Osteoblast (primary cell): ENCODE results near the gene PLAGL2. TPM values are rescaled to one million over a fixed set of nuclear protein-coding genes. Genes with fewer than 3 reads are reported as not detected.
"Not testable (repeated sequence)": the region's sequence is repeated elsewhere in the genome, so short reads cannot be mapped to it uniquely, and the experiment has no call there.

ENCODE experiments used
- DNase-seq: peaks from one replicate; pipeline ENCODE4 v3.0.0; 2011; ENCODE audit warnings: low spot score, mixed read lengths; ENCODE audit not compliant: insufficient read length; ENCODE audit errors: missing footprints
- H2AFZ ChIP-seq: 2 replicates; pipeline ENCODE4 v1.6.0; 2011; ENCODE audit warnings: mild to moderate bottlenecking, low read length
- H3K27ac ChIP-seq: 2 replicates; pipeline ENCODE4 v1.5.1; 2011; ENCODE audit warnings: mild to moderate bottlenecking, low read depth, low read length, moderate library complexity
- H3K27me3 ChIP-seq: 2 replicates; pipeline ENCODE4 v1.6.0; 2012; ENCODE audit warnings: mild to moderate bottlenecking, control low read depth, inconsistent platforms, low read length, moderate library complexity; ENCODE audit not compliant: insufficient read depth
- H3K36me3 ChIP-seq: 2 replicates; pipeline ENCODE4 v1.5.1; 2011; ENCODE audit warnings: mild to moderate bottlenecking, low read length, control low read depth, moderate library complexity; ENCODE audit not compliant: insufficient read depth
- H3K4me1 ChIP-seq: 2 replicates; pipeline ENCODE4 v1.5.1; 2011; ENCODE audit warnings: mild to moderate bottlenecking, low read length, control low read depth, moderate library complexity; ENCODE audit not compliant: insufficient read depth
- H3K4me2 ChIP-seq: 2 replicates; pipeline ENCODE4 v1.6.0; 2011; ENCODE audit warnings: mild to moderate bottlenecking, low read length; ENCODE audit not compliant: insufficient read depth
- H3K4me3 ChIP-seq: fragments of 200-600 bp; sonication (generic); 3 replicates; pipeline ENCODE4 v1.5.1; 2012; ENCODE audit warnings: mild to moderate bottlenecking, low read length, inconsistent platforms; ENCODE audit not compliant: insufficient read depth
- H3K79me2 ChIP-seq: 2 replicates; pipeline ENCODE4 v1.6.0; 2012; ENCODE audit warnings: mild to moderate bottlenecking, low read length, control low read depth, inconsistent platforms; ENCODE audit not compliant: insufficient read depth
- H3K9me3 ChIP-seq: 2 replicates; pipeline ENCODE4 v1.5.1; 2011; ENCODE audit warnings: low read depth, low read length, control low read depth
- H4K20me1 ChIP-seq: 2 replicates; pipeline ENCODE4 v1.6.0; 2012; ENCODE audit warnings: mild to moderate bottlenecking, low read length, control low read depth; ENCODE audit not compliant: insufficient read depth
- CTCF ChIP-seq: IDR thresholded peaks from 2 replicates; pipeline ENCODE4 v1.5.1; 2011; ENCODE audit warnings: mild to moderate bottlenecking, low read depth, low read length, moderate library complexity; ENCODE audit errors: extremely low read depth
- total RNA-seq: library from RNA; depleted of rRNA; stranded (reverse); fragments of >200 nt; gene quantifications from 2 replicates; pipeline ENCODE4 v1.2.3, GENCODE V29; 2012

PLAGL2 gene
- total RNA-seq, 1 donor = 2.5 TPM

DNA sequence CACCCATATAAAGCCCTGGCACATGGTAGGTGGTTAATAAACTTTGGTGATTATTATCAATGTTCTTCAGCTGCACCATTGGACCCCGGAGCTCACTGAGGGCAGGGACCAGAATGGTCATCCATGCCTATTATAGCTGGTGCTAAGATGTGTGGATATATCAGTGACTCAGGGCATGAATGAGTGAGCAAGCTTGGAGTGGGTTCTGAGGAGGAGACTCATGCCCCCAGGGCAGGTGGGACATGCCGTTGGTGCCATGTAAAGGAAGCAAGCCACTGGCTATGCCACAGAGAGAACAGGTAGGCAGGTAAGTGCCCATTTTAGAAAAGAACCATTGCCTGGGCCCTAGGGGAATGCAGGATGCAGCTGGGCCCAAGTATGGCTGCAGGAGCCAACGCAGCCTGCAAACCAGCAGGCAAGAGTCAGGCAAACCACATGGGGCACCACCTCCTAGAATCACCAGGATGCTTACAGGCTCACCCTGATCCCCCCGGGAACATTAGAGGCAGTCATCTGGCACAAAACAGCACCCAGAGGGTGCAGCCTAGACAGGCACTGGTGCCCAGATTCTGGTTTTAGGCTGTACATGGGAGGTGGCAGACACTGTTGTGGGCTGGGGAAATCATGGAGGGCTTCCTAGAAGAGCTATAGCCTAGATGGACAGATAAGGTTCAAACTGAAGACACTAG lies 23.5 kb downstream of the PLAGL2 start:
- TF ChIP-seq CTCF = no peak
- Histone ChIP-seq H2AFZ (no peak overlapping the region), H3K4me1 (peaks cover 1% of the 10 kb centered on the region), H3K9me3 (no peaks in the 10 kb centered on the region), H3K79me2 (peaks cover 8% of the 10 kb centered on the region), H3K27me3 (no peaks in the 10 kb centered on the region), H3K4me3 (no peak overlapping the region), H4K20me1 (no peaks in the 10 kb centered on the region), H3K27ac (no peak overlapping the region), H3K4me2 (no peak overlapping the region), H3K36me3 (no peaks in the 10 kb centered on the region)
- DNase-seq = peak; percentile 45

DNA sequence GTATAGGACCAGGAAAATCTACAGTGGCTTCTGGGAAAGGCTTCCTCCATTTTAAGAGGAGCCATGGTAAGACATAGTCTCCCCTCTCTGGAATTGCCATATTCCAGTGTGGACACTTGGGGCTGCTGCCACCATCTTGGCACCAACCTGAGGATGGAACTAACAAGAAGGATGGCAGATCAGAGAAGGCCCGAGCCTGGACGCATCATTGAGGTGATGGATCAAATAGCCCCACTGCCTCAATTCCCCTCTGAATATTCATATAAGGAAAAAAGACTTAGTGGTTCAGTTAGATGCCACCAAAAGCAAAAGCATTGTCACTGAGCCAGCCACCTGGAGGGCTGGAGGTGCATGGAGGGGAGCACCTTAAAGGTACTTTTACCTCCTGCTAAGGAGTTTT lies 25.9 kb downstream of the PLAGL2 start:
- no peak overlapping the region for H3K27ac ChIP-seq
- H3K79me2 ChIP-seq = no peaks in the 10 kb centered on the region
- no peaks in the 10 kb centered on the region for H3K27me3 ChIP-seq
- H3K4me3 ChIP-seq = no peak overlapping the region
- TF ChIP-seq CTCF = no peak
- no peaks in the 10 kb centered on the region for H3K9me3 ChIP-seq
- no peaks in the 10 kb centered on the region for H3K4me1 ChIP-seq
- H3K36me3 ChIP-seq = no peaks in the 10 kb centered on the region
- peak; percentile 4 for DNase-seq
- no peak overlapping the region for H3K4me2 ChIP-seq
- no peak overlapping the region for H2AFZ ChIP-seq
- H4K20me1 ChIP-seq = no peaks in the 10 kb centered on the region

- H2AFZ ChIP-seq = no peak overlapping the region
- no peak overlapping the region for H3K27ac ChIP-seq
- H3K9me3 ChIP-seq = no peaks in the 10 kb centered on the region
- no peak for TF ChIP-seq CTCF
- no peaks in the 10 kb centered on the region for H3K36me3 ChIP-seq
- H3K4me3 ChIP-seq = no peak overlapping the region
- H3K27me3 ChIP-seq = no peaks in the 10 kb centered on the region
- no peak overlapping the region for H3K4me2 ChIP-seq
- no peak for DNase-seq
- H4K20me1 ChIP-seq = no peaks in the 10 kb centered on the region
- no peaks in the 10 kb centered on the region for H3K4me1 ChIP-seq
- H3K79me2 ChIP-seq = no peaks in the 10 kb centered on the region
These were observed 27.6 kb downstream of the PLAGL2 start for GRCh38 chr20:32179934-32180333.

DNA sequence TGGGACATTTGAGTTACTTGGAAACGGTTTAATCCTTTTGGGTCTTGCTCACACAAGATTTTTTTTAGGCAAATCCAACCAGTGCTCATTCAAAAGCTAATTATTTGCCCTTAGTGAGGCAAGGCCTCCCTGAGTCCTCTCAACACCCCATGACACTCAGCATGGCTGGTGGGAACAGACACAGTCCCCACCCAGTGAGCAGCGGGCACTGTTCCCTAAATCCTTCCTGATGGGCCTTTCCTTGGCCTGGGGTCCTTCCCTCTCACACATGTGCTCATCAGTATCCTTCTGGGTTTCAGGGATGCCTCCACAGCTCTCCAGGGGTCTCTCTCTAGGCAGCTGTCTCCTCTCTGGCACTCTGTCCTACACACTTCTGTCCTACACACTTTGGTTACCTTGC lies 28.0 kb downstream of the PLAGL2 start:
- Histone ChIP-seq H3K27ac (no peak overlapping the region), H3K4me3 (no peak overlapping the region), H2AFZ (no peak overlapping the region), H3K4me2 (no peak overlapping the region), H4K20me1 (no peaks in the 10 kb centered on the region), H3K4me1 (no peaks in the 10 kb centered on the region), H3K79me2 (no peaks in the 10 kb centered on the region), H3K9me3 (no peaks in the 10 kb centered on the region), H3K27me3 (no peaks in the 10 kb centered on the region), H3K36me3 (no peaks in the 10 kb centered on the region)
- peak; percentile 47 for DNase-seq
- no peak for TF ChIP-seq CTCF

- H3K79me2 ChIP-seq, H3K4me2 ChIP-seq, H3K27ac ChIP-seq, H3K4me3 ChIP-seq, H3K9me3 ChIP-seq, H3K27me3 ChIP-seq, H3K36me3 ChIP-seq, H4K20me1 ChIP-seq, H3K4me1 ChIP-seq, H2AFZ ChIP-seq: not testable (repeated sequence)
- peak; percentile 6 for DNase-seq
These were observed 29.8 kb downstream of the PLAGL2 start for GRCh38 chr20:32177696-32178095.
